ENCODE data around the gene IQSEC1.

- TF ChIP-seq, protein P1, sequence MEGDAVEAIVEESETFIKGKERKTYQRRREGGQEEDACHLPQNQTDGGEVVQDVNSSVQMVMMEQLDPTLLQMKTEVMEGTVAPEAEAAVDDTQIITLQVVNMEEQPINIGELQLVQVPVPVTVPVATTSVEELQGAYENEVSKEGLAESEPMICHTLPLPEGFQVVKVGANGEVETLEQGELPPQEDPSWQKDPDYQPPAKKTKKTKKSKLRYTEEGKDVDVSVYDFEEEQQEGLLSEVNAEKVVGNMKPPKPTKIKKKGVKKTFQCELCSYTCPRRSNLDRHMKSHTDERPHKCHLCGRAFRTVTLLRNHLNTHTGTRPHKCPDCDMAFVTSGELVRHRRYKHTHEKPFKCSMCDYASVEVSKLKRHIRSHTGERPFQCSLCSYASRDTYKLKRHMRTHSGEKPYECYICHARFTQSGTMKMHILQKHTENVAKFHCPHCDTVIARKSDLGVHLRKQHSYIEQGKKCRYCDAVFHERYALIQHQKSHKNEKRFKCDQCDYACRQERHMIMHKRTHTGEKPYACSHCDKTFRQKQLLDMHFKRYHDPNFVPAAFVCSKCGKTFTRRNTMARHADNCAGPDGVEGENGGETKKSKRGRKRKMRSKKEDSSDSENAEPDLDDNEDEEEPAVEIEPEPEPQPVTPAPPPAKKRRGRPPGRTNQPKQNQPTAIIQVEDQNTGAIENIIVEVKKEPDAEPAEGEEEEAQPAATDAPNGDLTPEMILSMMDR (IDR thresholded peaks at IDR 0.05; ENCODE audit: insufficient read depth, low read depth, low read length) = no peak
- no peak for TF ChIP-seq EZH2 (IDR thresholded peaks at IDR 0.05; ENCODE audit: insufficient read depth, low read length)
Observed at GRCh38 chr3:12922306-12922705, 150.9 kb downstream of the IQSEC1 start.
